RWPE2 (cell line): ENCODE results near the gene UBE2H.

Experiments
- ATAC-seq: fragments of 200-7000 bp; cut with Tn5 transposase; 3 replicates; pipeline ENCODE4 v1.9.1; 2021; ENCODE audit warnings: low read depth
- DNase-seq: peaks from one replicate; pipeline ENCODE4 v3.0.0-alpha.2; 2020; ENCODE audit warnings: low spot score
- H3K27ac ChIP-seq: fragments of 450-650 bp; 2 replicates; pipeline ENCODE4 v1.5.1; 2017; ENCODE audit warnings: mild to moderate bottlenecking; ENCODE audit not compliant: poor library complexity, severe bottlenecking
- H3K27me3 ChIP-seq: fragments of 250-450 bp; sonication (Bioruptor Pico); 2 replicates; pipeline ENCODE4 v1.5.1; 2021; ENCODE audit warnings: mild to moderate bottlenecking, moderate library complexity; ENCODE audit not compliant: insufficient read depth, poor library complexity, severe bottlenecking
- H3K36me3 ChIP-seq: fragments of 250-450 bp; sonication (Bioruptor Pico); 2 replicates; pipeline ENCODE4 v1.5.1; 2020; ENCODE audit warnings: low read depth, mild to moderate bottlenecking, moderate library complexity
- H3K4me1 ChIP-seq: fragments of 250-450 bp; sonication (Bioruptor Pico); 2 replicates; pipeline ENCODE4 v1.5.1; 2021; ENCODE audit warnings: mild to moderate bottlenecking, moderate library complexity; ENCODE audit not compliant: insufficient read depth, poor library complexity, severe bottlenecking
- H3K4me3 ChIP-seq: fragments of 250-450 bp; sonication (Bioruptor Pico); 2 replicates; pipeline ENCODE4 v1.5.1; 2021; ENCODE audit warnings: mild to moderate bottlenecking, moderate library complexity; ENCODE audit not compliant: severe bottlenecking
- H3K9me3 ChIP-seq: fragments of 250-450 bp; sonication (Bioruptor Pico); 2 replicates; pipeline ENCODE4 v1.5.1; 2021; ENCODE audit warnings: mild to moderate bottlenecking, moderate library complexity; ENCODE audit not compliant: severe bottlenecking
- TF ChIP-seq, protein P1 (sequence below): fragments of 450-650 bp; IDR thresholded peaks from one replicate; pipeline ENCODE4 v1.5.1; 2017; ENCODE audit warnings: mild to moderate bottlenecking, moderate library complexity; ENCODE audit not compliant: poor library complexity, severe bottlenecking

Gene UBE2H

DNA sequence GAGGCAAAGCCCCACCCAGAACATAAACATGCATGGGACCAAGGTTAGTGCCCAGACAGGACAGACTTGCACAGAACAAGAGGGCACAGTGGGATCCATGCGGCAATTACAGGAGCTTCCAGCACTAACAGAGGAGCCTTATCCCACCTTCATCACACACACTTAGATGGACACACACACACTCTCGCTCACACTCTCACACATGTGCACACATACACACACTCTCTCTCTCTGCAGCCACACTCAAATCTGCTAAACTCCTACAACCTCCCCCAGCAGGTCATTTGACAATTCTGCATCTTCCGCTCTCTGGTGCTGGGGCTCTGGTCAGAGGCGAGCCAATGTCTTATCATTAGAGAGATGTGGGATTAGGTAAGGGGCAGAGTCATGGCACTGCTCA lies 120.5 kb downstream of the UBE2H start:
- Histone ChIP-seq H3K27me3 (no peaks in the 10 kb centered on the region), H3K4me1 (peaks cover 25% of the 10 kb centered on the region), H3K27ac (peak overlapping the region; percentile 84), H3K36me3 (peaks cover 38% of the 10 kb centered on the region), H3K4me3 (no peak overlapping the region), H3K9me3 (no peaks in the 10 kb centered on the region)
- DNase-seq (no peak), ATAC-seq (no peak)
- TF ChIP-seq, protein P1, sequence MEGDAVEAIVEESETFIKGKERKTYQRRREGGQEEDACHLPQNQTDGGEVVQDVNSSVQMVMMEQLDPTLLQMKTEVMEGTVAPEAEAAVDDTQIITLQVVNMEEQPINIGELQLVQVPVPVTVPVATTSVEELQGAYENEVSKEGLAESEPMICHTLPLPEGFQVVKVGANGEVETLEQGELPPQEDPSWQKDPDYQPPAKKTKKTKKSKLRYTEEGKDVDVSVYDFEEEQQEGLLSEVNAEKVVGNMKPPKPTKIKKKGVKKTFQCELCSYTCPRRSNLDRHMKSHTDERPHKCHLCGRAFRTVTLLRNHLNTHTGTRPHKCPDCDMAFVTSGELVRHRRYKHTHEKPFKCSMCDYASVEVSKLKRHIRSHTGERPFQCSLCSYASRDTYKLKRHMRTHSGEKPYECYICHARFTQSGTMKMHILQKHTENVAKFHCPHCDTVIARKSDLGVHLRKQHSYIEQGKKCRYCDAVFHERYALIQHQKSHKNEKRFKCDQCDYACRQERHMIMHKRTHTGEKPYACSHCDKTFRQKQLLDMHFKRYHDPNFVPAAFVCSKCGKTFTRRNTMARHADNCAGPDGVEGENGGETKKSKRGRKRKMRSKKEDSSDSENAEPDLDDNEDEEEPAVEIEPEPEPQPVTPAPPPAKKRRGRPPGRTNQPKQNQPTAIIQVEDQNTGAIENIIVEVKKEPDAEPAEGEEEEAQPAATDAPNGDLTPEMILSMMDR, result no peak

GRCh38 chr7:129831424-129832058 lies 121.2 kb downstream of the UBE2H start:
- peaks cover 38% of the 10 kb centered on the region for H3K36me3 ChIP-seq
- H3K4me1 ChIP-seq, result peaks cover 25% of the 10 kb centered on the region
- no peaks in the 10 kb centered on the region for H3K9me3 ChIP-seq
- H3K27me3 ChIP-seq, result no peaks in the 10 kb centered on the region
- DNase-seq, result no peak
- peak; percentile 75 for ATAC-seq
- TF ChIP-seq, protein P1, result no peak
- H3K27ac ChIP-seq, result peak overlapping the region; percentile 84
- no peak overlapping the region for H3K4me3 ChIP-seq

- Histone ChIP-seq H3K36me3 (peaks cover 33% of the 10 kb centered on the region), H3K27ac (peak overlapping the region; percentile 84), H3K9me3 (no peaks in the 10 kb centered on the region), H3K27me3 (no peaks in the 10 kb centered on the region), H3K4me1 (peaks cover 25% of the 10 kb centered on the region), H3K4me3 (no peak overlapping the region)
- TF ChIP-seq, protein P1, result no peak
- no peak for ATAC-seq
- DNase-seq, result no peak
These were observed 121.8 kb downstream of the UBE2H start for GRCh38 chr7:129830949-129831348.

DNA sequence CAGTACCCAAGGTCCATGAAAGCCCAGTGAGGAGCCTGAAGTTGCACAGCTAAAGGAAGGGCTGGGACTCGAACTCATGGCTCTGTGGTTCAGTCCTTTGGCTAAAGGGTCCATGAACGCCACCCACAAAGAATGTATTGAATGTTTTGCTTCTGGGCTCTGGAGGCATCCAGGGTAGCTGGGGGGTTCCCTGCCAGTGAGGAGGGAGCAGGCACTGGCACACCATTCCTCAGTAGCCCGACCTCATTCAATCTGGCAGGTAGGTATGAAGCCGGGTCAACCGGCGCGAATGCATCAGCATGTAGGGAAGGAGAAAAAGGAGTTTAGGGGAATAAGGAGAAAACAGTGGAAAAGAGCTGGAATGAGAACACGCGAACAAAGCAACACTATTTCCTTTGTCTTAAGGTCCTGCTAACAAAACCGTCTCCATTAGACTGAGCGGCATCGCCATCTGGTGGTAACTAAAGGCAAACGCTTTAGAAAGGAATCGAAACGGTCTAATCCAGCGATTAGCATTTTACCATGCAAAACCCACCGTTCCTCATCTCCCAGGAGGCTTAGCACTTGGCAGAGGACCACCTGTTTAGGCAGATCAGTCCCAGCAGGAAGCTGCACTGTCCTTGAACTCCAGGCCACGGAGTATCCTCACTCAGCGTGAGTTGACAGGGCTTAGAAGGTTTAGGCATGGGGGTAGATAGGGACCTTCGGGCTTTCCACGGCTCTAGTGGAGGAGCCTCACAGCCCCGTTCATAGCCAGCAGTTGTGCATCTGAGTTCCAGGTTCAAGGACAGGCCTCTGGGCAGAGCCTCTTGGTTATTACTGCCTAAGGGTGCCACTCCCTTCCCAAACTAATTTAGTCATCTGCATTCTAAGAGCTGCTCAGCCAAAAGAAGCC lies 122.8 kb downstream of the UBE2H start:
- Histone ChIP-seq H3K27ac (peak overlapping the region; percentile 84), H3K4me3 (no peak overlapping the region), H3K27me3 (no peaks in the 10 kb centered on the region), H3K36me3 (peaks cover 23% of the 10 kb centered on the region), H3K9me3 (no peaks in the 10 kb centered on the region), H3K4me1 (peaks cover 25% of the 10 kb centered on the region)
- no peak for DNase-seq
- TF ChIP-seq, protein P1, result peak; percentile 92
- ATAC-seq, result peak; percentile 26
